ELR (cell line): ENCODE measurements around the gene LRWD1.
A peak's percentile ranks its signal among the peaks of the same experiment; 100 is the strongest.

ENCODE experiments used
- DNase-seq: peaks from one replicate; pipeline ENCODE4 v3.0.0-alpha.2; 2015; ENCODE audit warnings: low read depth

The LRWD1 gene

DNA sequence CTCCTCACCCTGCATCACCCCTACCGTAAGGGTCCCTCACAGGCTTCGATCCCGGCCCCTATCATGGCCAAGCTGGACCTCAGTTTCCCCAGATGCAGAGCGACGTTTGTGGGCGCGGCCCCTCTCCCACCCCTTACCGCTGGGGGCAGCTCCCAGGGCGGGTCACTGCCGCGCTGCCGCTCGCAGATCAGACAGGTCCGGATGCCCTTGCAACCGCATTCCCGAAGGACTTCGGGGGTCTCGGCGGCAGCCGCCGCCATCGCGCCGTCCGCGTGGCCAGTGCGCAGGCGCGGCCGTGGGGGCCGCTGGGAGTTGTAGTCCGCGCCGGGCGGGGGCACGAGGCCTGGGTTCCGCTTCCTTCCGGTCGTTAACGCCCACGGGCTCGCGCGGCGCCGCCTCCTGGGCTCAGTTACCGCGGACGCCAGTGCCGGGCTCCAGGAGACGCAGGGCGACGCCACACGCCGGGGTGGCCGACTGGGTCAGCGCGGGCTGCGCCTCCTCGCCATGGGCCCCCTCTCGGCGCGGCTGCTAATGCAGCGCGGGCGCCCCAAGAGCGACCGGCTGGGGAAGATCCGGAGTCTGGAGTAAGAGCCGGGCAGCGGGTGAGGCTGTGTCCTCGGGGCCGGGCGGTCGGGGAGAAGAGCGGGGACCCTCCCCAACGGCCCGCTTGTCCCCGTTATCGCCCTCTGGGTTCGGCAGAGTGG, at the start of gene LRWD1, which contains the start of gene ALKBH4:
Gene LRWD1, plus strand, starts transcription at position 408 of the 704 bp plus-strand sequence. Its CDS starts 97 bp downstream, at position 505.
Gene ALKBH4, minus strand, starts transcription at position 287 of the 704 bp plus-strand sequence. Its CDS starts 27 bp downstream, at position 260.
- DNase-seq = peak; percentile 95

- no peak for DNase-seq
These were observed 49.0 kb upstream of the LRWD1 start for GRCh38 chr7:102415685-102416225.

DNA sequence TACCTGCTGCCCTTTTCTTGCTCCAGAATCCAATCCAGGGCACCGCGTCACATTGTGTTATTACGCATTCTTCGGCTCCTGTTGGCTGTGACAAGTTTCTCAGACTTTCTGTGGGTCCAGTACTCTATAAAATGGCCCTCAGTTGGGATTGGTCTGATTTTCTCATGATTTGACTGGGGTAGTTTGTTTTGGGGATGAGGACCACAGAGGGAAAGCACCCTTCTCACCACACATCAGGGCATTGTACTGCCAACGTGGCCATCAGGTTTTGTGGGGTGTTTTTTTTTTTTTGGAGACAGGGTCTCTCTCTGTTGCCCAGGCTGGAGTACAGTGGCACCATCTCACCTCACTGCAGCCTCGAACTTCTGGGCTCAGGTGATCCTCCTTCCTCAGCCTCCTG, 48.4 kb upstream of the LRWD1 start:
- DNase-seq = no peak

DNA sequence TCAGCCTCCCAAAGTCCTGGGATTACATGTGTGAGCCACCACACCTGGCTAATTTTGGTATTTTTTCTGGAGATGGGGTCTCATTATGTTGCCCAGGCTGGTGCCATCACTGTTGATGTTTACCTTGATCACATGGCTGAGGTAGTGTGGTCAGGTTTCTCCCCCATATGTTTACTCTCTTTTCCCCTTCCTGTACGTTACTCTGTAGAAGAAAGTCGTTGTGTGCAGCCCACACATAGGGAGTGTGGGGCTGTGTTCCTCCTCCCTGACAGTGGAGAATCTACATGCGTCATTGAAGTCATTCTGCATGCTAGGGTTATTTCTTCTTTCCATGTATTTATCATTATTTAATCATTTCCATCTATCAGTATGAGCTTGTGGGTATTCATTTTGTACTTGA, 47.7 kb upstream of the LRWD1 start:
- no peak for DNase-seq

DNA sequence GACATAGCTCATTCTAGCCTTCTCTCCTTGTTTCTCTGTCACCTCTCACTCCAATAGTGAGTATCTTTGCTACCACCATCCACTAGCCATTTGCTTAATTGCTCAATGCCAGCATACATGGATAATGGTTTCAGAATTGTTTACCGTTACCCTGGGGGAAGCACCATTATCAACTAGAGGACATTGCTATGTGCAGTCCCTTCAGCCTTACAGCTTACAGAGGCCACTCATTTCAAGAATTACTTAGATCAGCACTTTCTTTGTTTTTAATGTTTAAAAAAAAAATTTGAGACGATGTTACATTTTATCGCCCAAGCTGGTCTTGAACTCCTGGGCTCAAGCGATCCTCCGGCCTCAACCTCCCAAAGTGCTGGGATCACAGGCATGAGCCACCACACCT, 46.2 kb upstream of the LRWD1 start:
- DNase-seq = no peak

DNA sequence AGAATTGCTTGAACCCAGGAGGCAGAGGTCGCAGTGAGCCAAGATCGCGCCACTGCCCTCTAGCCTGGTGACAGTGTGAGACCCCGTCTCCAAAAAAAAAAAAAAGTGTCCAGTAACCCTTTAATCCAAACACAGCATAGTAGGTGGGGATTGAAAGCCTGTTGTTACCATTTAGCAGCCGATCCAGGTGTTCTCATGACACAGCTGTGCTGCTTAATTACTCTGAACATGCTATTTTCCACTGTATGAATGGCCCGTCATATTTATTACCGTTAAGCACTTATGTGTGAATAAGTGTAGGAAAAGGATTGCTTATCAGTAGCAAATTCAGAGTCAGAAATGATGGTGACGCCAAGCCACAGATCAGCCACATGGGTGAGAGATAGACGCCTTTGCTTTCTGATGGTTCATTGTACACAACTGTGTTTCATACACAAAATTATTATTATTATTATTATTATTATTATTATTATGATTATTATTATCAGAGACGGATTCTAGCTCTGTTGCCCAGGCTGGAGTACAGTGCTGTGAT, 43.0 kb upstream of the LRWD1 start:
- no peak for DNase-seq

- DNase-seq = no peak
These were observed 40.6 kb upstream of the LRWD1 start for GRCh38 chr7:102424129-102424551.

DNA sequence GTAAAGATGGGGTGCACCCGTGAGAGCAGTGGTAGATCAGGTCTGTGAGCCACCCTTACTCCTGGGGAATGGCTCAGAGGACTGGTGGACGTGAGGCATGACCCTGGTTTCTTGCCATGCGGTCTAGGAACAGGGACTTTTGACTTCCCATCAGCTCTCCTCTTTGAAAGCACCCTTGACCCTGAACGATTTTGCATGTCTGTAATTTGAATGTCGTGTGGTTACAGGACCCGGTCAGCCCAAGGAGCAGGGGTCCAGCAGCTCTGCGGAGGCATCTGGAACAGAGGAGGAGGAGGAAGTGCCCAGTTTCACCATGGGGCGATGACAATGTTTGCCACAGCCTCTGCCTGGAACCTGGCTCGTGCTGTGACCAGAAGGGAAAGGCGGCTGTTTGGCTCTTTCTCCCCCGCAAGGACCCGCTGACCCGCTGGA, 40.0 kb upstream of the LRWD1 start:
- no peak for DNase-seq

DNA sequence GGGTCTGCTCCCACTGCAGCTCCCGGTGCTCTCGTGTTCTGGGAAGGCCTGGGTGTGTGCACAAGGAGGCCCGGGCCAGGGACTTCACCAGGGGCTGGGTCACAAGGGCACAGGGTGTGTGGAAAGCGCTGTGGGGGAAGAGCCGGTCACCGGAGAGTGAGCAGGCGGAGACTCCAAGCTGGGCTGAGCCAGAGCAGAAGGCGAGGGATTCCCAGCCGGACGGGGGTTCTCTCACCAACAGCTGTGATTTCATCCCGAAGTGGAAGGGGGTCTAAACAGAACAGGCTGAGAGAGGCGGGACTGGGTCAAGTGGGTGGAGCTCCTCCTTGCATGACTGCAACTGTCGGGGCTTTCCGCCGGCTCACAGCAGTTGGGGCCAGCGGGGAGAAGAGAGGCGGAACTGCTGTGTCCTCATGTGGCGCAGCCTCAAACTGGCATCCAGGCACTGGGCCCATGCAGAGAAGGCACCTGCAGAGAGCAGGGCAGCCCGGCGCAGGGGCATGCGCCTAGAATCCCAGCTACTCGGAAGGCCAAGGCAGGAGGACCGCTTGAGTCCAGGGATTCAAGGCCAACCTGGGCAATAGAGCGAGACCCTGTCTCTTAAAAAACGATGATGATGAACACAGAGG, 39.0 kb upstream of the LRWD1 start:
- DNase-seq = no peak

DNA sequence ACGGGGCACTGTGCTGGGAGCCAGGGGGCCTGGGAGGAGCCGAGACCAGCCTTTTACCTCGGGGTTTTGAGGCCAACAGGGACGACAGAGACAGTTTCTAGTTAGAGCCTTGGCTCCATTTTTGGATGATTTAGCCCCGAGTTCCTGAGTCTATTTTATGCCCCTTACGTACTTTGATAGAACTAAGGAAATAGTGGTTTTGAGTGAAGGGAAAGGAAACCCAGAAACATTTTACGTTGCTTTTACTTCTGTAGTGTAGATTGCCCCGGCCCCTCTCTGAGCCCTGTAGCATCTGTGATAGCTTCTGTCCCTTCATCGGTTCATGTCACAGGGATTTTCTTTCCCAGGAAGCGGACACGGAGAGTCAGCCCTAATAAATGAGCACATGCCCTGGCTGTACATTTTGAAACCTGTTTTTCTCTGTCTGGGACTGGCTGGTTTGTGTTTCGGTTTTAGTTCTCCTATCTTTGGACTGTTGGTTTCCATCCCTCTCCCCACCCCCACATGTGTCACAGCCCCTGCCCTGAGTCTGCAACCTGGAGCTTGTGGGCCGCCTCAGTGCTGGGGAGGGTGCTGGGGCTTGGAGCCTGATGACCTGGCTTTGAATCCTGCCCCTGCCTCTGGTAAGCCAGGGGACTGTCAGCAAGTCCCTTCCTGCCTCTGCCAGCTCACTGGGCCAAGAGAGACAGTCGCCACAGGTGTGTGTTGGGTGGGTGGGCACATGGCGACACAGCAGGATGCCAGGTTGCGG, 38.3 kb upstream of the LRWD1 start:
- no peak for DNase-seq

- DNase-seq = no peak
These were observed 37.8 kb upstream of the LRWD1 start for GRCh38 chr7:102427019-102427405.

DNA sequence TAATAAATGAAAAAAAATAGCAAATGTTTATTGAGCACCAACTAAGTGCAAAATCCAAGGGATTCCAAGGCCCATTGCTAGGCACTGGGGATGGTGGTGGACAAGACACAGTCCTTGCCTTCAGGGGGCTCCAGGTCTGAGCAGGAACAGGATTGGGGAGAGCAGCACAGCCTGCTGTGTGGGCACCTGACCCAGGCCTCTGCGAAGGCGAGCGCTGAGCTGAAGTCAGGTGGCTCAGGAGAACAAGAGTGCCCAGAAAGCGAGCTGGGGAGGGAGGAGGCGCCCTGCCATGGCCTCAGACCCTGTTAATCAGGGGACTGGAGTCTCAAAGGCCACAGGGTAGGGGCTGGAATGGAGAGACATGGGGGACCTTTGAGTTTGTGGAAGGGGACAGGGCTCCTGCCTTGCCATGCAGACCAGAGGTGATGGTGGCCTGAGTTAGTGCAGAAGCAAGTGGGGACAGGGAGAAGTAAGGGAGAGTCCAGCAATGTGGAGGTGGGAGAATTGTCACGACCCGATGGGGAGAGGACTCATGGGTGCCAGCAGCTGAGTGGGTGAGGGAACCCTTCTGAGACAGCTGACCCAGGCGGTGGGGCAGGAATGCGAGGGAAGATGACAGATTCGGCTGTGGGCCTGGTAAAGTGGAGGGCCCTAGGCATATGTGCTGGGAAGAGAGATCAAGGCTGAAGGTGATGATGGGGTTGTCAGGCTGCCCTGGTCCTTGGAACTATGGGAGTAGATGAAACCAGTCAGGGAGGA, 35.5 kb upstream of the LRWD1 start:
- no peak for DNase-seq

- DNase-seq = no peak
These were observed 33.0 kb upstream of the LRWD1 start for GRCh38 chr7:102431617-102432298.

DNA sequence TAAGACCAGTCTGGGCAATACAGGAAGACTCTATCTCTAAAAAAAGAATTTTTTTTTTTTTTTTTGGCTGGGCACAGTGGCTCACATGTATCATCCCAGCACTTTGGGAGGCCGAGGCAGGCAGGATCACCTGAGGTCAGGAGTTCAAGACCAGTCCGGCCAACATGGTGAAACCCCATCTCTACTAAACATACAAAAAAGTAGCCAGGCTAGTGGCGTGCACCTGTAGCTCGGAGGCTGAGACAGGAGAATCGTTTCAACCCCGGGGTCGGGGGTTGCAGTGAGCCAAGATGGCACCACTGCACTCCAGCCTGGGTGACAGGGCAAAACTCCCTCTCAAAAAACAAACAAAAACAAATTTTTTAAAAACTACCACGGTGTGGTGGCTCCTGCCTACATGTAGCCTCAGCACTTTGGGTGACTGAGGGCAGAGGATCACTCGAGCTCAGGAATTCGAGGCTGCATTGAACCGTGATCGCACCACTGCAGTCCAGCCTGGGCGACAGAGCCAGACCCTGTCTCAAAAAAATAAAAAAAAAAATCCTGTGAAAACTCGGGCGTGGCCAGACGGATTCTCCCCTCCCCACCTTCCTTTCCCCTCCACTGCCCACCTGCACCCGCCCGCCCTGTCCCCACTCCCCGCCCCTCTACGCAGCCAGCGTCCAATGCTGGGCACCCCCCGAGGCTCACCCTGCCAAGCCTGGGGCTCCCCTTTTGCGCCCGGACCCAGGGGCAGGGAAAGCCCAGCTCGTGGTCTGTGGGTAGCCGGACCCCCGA, 32.2 kb upstream of the LRWD1 start:
- no peak for DNase-seq

- DNase-seq = peak; percentile 79
These were observed 31.4 kb upstream of the LRWD1 start, which contains the start of gene ORAI2 for GRCh38 chr7:102433219-102434038. Gene ORAI2, plus strand, starts transcription at chr7:102433575. Its CDS starts 5,382 bp downstream, at chr7:102438957.

GRCh38 chr7:102434039-102434486, 30.7 kb upstream of the LRWD1 start:
- no peak for DNase-seq

DNA sequence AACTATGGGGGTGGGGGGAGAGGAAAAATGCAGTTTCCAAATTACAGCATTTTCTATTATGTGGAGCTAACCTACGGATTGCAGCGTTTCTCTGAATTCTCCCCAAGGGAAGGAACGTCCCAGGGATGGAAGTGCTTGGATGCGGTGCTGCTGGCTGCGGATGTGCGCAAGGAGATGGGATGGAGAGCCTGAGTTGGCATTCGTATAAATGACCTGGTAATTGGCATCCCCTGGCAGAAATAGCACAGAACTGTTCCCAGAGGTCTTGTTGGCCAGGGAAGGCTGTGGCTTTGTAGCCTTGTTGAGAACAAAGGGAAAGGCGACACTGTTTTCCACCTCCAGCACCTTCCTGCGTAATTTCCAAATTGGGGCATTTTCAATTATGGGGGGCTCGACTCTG, 28.7 kb upstream of the LRWD1 start:
- DNase-seq = no peak

DNA sequence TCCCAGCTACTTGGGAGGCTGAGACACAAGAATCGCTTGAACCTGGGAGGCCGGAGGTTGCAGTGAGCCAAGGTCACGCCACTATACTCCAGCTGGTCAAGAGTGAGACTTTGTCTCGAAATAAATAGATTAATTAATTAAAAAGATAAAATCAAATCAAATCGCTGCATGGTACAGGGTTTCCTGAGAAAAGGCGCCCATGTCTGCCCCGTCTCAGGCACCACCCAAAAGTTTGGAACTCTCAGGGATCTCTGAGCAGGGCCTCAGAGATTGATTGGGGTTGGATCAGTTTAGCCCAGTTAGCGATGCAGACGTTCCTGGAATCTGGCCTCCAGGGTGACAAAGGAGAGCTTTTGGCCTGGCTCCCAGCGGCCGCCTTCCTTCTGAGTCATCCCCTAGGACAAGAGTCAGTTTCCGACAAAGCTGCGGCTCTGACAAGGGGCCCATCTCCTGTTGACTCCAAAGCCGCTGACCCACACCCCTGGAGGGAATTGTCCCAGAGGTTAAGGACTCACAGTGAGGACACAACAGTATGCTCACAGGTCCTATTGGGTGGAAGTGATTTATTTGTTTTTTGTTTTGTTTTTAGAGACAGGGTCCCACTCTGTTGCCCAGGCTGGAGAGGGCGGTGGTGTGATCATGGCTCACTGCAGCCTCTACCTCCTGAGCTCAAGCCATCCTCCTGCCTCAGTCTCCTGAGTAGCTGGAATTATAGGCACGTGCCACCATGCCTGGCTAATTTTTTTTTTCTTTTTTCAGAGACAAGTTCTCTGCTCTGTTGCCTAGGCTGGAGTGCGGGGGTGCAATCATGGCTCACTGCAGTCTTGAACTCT, 24.6 kb upstream of the LRWD1 start:
- peak; percentile 94 for DNase-seq
